GM18520 (cell line): ENCODE data around the gene RTP5.

Source experiments
- ATAC-seq: cut with Tn5 transposase; IDR thresholded peaks from one replicate; pipeline ENCODE4 v1.9.1; 2021; ENCODE audit not compliant: unreplicated experiment

RTP5 gene

DNA sequence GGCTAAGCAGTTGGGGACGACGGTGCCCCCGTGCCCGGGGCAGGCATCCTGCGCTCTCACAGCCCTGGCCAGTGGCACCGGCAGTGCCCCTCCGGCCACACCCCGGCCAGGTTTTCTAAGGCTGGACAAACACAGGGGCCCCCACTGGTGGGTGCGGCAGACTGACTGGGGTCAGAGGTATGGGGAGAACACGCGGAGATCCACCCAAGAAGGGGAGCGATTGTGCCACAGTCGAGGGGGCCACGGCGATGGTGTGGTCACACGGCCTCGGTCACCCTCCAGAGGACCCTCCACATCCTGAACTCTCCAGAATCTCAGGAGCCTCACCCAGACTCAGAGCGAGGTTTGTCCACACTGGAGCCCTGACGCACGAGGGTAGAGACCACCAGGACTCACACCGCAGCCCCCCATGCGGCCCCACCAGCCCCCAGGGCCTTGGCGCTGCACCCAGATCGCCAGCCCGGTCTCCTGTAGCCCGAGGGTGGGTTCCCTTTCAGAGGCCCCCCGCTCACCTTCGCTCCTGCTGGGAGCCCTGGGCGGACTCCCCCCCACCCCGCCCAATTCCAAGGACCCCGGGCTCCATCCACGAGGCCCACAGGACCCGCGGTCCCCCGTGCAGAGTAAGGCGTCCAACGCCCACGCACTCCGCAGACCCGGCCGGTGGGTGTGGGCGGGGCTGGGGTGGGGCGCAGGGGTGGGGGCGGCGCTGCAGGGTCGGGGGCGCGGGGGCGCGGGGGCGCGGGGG lies 26.0 kb upstream of the RTP5 start:
- ATAC-seq: no peak

DNA sequence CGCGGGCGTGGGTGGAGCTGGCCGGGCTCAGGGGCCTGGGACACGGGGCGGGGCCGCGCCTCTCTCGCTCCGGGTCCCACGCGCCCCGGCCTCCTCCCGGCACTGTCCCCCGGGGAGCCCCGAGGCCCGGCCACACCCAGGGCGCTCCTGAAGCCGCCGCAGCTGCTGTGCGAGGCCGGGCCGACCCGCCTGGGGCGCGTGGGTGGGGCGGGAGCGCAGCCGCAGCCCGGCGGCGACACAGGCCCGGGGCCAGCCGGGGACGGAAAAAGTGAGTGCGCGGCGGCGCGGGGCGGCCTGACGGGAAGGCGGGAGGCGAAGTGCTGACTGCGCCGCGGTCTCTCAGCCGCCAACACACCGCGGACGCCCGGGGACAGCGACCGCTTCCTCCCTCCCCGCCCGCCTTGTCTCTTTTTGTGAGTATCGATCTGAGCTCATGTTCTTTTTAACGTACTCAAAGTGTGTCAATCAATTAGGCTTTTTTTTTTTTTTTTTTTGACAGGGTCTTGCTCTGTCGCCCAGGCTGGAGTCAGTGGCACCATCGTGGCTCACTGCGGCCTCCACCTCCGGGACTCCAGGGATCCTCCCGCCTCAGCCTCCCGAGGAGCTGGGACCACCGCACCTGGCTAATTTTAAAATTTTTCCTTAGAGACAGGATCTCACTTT lies 25.3 kb upstream of the RTP5 start:
- ATAC-seq: peak; percentile 63

DNA sequence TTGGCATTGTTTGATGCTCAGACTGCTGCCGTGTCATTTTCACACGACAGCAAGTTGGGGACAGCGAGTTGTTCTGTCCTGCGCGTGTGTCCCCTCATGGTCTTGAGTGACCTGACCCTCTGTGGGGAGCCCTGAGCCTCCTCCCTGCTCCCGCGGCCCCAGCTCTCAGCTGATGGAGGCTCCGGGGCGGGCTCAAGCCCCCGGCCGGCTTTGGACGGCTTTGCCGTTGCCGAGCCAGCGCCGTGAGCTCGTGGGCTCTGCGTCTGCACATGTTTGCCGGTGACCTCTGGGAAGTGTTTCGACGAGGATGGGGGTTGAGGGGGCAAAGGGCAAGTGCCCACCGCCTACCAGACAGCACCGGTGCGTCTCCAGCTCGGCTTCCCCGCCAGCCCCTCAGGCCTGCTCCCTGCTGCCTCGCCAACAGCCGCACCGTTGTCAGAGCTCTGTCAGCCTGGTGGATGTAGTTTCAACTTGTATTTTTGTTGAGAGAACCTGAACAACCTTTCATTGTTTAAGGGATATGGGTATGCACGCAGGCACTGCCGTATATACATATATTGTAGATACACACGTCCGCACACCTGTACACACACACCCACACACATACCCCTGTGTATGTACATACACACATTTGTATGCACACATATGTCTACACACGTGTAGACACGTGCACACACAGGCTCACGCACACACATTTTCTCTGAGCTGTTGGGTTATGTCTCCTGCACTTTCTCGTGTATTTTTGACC lies 24.5 kb upstream of the RTP5 start:
- no peak for ATAC-seq

DNA sequence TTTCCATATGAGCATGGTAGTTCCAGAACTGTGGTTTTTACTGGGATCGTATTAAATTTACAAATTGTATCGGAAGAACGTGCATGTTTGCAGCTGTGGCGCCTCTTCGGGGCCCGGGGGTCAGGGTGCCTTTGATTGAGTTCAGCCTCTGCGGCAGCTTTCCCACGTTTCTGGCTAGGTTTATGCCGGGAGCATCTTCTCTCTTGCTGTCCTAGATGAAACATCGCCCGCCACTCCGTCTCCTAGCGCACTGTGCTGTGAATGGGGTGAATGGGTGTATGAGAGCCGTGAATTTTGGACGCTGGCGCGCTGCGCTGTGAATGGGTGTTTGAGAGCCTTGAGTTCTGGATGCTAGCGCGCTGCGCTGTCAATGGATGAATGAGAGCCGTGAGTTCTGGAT lies 23.1 kb upstream of the RTP5 start:
- ATAC-seq: no peak

DNA sequence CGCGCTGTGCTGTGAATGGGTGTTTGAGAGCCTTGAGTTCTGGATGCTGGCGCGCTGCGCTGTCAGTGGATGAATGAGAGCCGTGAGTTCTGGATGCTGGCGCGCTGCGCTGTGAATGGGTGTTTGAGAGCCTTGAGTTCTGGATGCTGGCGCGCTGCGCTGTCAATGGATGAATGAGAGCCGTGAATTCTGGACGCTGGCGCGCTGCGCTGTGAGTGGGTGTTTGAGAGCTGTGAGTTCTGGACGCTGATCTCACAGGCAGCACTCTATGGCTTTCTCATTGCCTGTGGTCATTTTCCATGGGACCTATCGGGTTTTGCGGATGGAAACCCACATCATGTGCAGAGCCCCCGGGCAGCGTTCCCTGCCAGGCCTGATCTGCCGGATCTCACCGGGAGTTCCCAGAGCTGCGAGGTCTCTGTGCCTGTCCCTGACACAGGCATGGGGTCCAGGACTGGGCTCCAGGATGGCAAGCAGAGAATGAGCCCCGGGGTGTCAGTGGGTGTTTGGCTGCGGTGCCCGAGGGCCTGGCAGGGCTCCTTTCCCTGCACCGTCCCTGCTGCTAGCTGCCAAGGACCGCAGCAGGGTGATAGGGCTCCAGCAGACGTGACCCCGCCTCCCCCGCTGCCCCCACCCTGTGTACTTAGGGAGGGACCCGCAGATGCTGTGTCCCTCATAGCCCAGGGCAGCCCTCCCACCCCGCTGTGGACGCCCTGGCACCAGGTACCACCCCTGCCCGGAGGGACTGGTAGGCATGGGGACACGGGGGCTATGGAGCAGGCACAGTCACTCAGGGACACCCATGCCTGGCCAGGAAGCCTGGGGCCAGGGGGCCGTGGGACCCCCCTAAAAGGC lies 20.5 kb upstream of the RTP5 start:
- no peak for ATAC-seq

DNA sequence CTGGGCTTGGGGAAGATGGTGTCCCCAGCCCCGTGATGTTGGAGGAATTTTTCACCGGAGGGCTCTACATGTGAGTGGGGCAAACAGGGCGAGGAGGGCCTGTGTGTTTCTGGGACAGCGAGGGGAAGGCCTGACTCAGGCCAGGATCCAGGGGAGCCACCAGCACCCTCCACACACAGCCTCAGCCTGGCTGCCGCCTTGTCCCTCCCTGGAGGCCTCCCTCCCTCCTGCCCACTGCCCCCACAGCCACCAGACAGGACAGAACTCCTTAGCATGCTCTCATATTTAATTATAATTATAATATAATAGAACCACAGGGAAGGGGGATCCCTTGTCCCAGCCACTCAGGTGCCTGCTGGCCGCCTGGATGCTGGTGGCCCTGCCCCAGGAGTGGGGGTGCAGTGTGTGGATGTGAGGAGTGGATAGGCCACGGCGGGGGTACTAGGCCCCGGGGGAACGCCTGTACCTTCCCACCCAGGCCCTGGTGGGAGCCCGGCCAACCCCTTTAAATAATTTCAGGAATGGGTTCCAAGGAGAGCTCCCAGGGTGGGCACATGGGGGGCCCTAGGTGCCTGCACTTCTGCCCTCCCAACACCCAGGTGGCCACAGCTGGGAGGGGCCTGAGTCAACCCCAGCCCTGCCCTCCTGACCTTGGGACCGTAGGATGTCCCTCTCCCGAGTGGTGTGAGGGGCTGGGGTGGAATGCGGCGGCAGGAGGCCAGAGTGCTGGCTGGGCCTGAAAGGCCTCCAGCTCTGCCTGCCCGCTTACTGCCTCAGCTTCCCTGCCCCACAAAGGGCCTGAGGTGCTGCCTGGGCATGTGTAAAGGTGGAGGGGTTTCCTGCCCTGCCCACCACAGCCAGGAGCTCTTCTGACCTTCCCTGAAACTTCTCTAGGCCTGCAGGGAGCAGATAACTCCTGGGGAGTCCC lies 19.6 kb upstream of the RTP5 start:
- no peak for ATAC-seq

DNA sequence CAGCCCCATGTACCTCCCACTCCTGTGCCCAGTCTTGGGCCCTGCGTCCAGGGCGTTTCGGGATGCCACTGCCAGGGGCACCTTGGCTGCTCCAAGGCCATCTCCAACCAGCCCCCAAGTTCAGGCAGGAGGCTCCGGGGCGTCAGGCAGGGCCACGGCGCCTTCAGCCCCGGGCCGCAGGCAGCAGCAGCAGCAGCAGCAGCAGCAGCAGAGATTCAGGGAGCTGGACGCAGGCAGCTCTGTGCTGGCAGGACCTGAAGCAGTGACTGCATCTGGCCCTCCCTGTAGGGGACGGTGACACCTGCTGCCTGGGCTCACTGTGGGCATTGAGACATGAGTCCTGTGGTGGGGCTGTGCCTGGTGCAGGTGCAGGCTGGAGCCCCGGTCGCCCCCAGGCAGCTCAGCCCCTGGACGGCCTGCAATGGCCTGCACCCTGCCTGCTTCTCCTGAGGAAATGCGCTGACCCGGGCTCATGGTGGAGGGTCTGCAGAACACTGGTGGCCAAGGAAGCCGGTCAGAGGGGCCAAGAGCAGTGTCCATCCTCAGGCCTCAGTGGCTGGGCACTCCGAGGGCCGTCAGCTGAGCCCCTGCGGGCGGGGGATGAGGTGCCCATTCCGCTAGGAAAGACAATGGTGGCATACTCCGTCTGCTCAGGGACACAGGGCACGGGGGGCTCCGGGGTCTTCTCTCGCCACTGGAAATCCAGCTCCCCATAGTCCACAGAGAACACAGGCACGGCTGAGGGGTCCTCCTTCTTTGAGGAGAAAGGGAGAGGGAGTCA lies 18.8 kb upstream of the RTP5 start:
- ATAC-seq: no peak

DNA sequence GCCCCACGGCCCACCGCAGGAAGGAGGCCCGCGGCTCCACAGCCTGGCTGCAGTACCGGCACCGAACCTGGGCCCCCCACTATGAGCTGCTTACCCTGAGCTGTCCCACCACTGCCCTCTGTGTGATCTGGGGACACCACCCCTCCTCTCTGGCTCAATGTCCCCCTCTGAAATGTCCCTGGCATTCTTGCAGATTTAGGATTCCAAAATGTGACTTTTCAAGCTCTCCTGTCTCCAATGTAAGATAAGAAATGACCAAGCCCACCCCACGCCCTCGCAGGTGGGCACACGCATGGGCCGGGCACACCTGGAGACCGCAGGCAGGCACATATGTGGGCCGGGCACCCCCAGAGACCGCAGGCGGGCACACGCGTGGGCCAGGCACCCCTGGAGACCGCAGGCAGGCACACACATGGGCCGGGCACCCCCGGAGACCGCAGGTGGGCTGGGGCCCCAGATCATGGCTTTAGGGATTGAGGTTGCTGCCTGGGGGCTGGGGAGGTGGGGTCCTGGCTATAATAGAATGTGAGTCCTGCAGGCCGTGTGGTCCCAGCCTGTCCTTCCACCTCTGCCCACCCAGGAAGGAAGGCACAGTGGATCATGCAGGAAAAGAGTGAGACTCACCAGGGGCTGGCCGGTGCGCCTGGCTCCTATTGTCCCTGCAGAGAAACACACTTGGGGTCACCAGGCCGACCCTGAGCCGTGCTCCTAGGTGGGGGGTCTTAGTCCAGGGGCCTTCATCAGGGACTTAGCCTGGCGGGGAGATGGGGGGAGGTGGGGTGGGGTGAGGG lies 18.0 kb upstream of the RTP5 start:
- no peak for ATAC-seq

DNA sequence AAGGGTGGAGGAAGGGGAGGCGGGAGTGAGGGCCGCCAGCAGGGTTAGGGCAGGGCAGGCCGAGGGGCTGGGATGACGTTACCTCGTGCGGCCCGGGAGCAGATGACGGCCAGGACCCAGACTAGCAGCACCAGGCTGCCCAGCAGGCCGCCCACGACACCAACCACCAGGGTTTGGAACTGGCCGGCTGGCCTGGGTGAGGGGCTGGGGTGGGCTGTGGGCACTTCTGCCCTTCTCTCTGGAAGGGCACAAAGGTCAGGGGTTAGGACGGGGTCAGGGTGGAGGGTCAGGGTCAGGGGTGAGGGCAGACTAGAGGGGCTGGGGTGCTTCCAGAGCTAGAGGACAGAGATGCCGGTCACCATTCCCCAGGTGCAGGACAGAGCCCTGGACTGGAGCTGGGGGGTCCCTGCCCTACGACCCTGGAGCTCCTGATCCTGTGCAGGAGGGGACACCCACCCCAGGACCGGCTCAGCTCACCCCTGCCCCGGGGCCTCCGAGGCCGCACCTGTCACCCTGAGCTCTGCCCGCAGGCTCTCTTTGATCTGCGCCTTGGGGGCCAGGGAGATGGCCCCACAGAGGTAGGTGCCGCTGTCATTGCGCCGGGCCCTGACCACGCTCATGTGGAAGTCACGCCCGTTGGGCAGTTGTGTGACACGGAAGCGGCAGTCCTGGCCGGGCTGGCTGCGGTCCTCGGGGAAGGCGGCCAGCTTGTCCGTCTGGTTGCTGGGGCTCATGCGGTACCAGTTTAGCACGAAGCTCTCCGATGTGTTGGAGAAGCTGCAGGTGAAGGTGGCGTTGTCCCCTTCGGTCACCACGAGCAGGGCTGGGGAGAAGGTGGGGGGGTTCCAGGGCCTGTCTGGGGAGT lies 17.2 kb upstream of the RTP5 start:
- ATAC-seq: no peak

DNA sequence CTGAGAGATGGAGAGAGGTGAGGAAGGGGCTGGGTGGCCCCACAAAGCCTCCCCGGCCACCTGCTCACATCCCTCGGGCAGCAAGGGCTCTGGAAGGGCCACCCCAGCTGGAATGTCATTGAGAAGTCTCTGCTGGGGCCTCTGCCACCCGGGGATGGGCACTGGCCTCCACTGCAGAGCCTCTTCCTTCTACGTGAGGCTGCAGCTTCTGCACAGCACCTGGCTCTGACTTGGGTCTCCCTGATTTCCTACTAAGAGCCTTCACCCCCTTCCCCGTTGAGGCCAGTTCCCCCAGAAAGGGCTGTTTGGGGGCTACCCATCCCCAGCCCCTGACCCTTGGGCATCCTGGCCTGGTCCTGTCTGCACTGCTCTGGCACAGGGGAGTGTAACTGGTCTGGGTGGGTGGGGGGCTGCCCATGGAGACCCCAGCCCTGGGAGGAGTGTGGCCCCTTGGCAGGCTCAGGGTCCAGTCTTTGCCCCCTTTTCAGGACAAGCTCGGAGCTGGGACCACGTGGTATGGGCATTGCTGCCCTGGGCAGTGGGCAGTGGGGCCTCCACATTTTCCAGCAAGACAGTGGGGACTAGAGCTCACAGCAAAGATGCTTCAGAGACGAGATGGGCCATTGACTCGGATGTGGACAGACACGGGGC lies 16.4 kb upstream of the RTP5 start:
- no peak for ATAC-seq

DNA sequence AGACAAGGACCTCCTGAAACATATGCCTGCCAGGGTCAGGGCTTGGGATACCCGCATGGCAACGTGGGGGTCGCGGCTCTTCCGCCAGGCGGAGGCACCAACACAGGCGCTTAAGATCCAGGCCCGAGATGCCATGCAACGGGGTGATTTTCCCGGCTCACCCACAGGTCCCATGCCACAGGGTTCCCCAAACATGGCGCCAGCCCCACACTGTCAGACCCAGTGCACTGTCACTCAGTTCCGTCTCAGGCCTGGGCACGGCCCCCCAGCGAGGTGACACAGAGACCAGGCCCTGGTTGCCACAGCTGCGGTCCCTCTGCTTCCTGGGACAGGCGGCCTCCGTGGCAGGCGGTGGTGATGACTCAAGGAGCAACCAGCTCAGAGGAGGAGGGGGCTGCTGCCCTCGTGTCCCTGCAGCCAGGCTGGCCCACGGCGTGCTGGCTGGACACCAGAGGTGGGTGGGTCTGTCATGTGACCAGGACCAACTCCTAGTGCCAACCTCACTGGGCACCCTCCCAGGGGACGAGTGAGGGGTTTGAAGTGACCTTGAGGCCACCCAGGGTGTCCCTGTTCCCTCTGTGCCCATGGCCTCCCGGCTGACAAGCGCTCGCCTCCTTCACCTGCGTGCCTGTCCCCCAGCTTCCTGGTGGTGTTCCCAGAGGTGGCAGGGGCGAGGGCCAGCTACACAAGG lies 15.7 kb upstream of the RTP5 start:
- no peak for ATAC-seq

DNA sequence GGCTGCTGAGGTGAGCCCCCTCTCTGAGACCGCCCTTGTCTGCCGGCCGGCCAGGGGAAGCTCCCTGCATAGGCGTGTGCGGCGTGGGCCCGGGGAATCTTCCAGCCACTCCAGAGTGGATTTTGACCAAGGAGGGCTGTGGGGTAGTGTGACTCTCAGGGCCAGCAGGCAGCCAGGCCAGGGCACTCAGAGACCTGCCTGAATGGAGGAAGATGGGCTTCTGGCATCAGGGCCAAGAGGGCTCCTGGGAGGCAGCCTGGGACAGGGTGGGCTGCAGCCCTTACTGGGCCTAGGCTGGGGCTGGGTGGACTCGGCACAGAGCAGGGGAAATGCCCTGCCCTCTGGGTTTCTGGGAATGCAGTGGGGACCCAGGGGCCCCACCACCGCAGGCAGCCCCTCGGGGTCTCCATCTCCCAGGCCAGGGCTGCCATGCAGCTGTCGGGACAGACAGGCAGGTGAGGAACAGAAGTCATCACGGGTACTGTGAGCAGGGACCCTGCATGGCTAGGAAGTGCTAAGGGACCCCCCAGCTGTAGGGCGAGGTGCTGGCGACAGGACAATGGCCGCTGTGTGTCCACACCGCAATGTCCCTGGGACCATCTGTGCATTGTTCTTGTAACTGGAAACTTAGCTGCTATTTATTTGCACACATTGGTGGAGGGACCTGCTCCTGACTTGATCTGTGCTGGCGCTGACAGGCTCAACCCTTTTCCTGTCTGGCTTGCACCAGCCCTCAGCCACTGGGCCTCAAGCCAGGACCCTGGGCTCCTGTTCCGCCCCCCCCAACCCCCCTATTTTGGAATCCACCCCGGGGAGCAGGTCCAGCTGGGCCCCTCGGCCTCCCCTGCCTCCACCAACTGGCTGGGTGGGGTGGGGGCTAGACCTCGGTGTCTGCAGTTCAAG lies 14.9 kb upstream of the RTP5 start:
- ATAC-seq: no peak

DNA sequence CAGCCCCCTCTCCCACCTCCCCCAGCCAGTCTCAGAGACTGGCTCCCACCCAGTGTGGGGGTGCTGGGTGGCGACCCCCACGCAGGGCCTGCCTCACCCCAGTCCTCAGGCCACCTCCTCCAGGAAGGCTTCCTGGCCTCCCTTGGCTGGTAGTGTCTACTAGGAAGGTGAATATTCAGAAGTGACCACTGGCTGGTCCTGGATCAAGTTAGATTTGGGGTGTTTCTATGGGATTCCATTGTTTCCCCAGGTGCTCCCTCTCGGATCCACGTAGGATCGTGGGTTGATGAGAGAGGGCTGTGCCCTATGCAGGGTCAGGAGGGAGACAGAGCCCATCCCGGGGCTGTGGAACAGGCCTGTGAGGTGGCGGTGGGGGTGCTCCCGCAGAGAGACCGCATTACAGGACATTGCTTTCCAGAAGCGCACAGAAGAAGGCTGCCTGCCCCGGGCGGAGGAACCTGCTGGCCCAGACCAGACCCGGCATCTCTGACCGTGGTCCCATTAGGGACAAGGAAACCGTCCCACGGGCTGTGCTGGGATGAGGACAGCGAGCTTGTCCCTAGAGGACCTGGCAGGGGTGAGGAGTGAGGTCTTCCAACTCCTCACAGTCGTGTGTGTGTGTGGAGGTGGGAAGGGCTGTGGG lies 14.2 kb upstream of the RTP5 start:
- no peak for ATAC-seq

DNA sequence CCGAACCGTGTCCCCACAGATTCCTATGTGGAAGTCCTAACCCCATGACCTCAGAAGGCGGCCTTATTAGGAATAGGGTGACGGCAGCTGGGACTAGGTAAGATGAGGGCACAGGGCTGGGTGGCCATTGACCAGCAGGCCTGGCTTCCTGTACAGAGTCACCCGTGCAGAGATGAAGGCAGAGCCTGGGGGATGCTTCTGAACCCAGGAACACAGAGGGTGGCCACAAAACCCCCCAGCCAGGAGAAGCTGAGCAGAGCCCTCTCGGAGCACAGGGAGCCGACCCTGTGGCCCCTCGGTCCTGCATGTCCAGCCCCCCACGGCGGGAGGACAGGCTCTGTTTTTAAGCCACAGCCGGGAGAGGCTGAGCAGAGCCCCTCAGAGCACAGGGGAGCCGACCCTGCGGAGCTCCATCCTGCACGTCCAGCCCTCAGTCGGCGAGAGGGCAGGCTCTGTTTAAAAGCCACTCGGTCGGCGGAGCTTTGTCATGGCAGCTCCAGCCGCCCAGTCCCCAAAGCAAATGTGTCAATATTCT lies 13.6 kb upstream of the RTP5 start:
- no peak for ATAC-seq

DNA sequence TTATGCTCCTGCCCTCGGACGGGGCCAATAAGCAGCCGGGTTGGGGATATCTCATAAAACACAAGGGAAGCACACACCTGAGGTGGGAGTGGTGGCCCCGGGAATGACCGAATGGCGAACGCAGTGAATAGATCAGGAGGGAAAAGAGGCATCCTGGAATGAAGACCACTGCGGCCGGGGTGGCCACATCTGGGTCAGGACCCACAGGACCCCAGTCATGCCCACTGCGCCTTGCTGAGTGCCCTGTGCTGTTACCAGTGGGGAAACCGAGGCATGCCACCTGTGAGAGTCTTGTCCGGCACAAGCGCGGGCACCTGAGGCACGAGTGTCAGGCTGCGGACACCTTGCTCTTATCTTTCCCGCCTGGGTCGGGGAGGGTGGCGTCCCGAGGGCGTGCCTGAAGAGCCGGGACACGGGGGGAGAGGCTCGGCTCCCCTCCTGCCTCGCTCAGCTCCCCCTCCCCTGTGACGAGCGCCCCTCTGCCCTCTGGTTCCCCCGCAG lies 12.4 kb upstream of the RTP5 start:
- ATAC-seq: no peak
